Activated naive CD4-positive, alpha-beta T cell treated with anti-CD3 and anti-CD28 coated beads, Interleukin-2, amount 10 ng/mL, durations not matched to agents 7 days and 5 days (primary cell): ENCODE measurements around the gene CXCR5.

Experiments
- CTCF ChIA-PET: fragments of 350-600 bp; sonication (Branson Sonifier 250); formaldehyde crosslinking; loops from one replicate; lab custom pipeline; 2021; ENCODE audit warnings: antibody characterized with exemption; lab: Charles Lee
- DNase-seq: peaks from one replicate; pipeline ENCODE4 v3.0.0-alpha.2; 2020
- H3K27ac Mint-ChIP-seq: one replicate; pipeline ENCODE4 v1.8.0; 2021; ENCODE audit warnings: mild to moderate bottlenecking, moderate library complexity, mixed read lengths
- H3K27me3 Mint-ChIP-seq: one replicate; pipeline ENCODE4 v1.8.0; 2021; ENCODE audit warnings: mild to moderate bottlenecking, mixed read lengths
- H3K36me3 Mint-ChIP-seq: one replicate; pipeline ENCODE4 v1.8.0; 2021; ENCODE audit warnings: mixed read lengths
- H3K4me1 Mint-ChIP-seq: one replicate; pipeline ENCODE4 v1.8.0; 2021; ENCODE audit warnings: mixed read lengths
- H3K4me3 Mint-ChIP-seq: one replicate; pipeline ENCODE4 v1.8.0; 2021; ENCODE audit warnings: mild to moderate bottlenecking, moderate library complexity, mixed read lengths
- H3K9me3 Mint-ChIP-seq: one replicate; pipeline ENCODE4 v1.8.0; 2021; ENCODE audit warnings: mixed read lengths

The CXCR5 gene

GRCh38 chr11:118896921-118897591 is 13.4 kb downstream of the CXCR5 start:
- no peaks in the 10 kb centered on the region for H3K27me3 Mint-ChIP-seq
- DNase-seq: no peak
- no peaks in the 10 kb centered on the region for H3K9me3 Mint-ChIP-seq
- H3K27ac Mint-ChIP-seq: peak overlapping the region; percentile 93
- H3K4me3 Mint-ChIP-seq: no peak overlapping the region
- peaks cover 57% of the 10 kb centered on the region for H3K4me1 Mint-ChIP-seq
- peaks cover 60% of the 10 kb centered on the region for H3K36me3 Mint-ChIP-seq
- CTCF ChIA-PET: interaction anchor here (0.8 to 3.7 kb wide), 2 partner anchors 34 to 107 kb away, joined by 5 to 54 read pairs; partner anchors contain the start of gene DDX6

DNA sequence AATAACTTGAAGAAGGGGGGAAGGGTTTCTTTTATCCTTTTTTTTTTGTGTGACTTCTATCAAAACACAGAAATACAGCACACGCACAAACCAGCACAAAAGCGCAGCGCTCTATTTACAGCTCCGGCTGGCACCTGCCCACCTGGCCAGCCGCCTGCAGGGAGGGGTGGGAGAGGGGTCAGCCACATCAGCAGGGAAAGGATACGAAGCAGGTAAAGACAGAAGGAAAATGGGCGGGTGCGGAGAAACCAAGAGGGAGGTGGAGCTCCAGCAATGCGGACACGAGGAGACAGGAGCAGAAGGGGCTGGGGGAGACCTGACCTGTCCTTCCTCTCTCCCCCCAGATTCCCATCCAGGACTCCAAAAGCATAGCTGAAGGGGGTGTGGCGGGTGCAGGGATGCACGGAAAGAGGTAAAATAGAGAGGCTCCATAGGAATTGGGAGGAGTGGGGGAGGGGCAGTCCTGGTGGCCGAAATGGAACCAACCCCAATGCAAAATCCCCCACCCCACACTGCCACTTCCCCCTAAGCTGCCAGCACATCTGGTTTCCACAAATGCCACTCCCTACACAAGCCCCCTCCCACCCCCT is 14.1 kb downstream of the CXCR5 start:
- H3K36me3 Mint-ChIP-seq: peaks cover 58% of the 10 kb centered on the region
- H3K27me3 Mint-ChIP-seq: no peaks in the 10 kb centered on the region
- no peak overlapping the region for H3K4me3 Mint-ChIP-seq
- CTCF ChIA-PET: interaction anchor here (3.7 kb wide), 1 partner anchor 108 kb away, joined by 54 read pairs; the partner anchor contains the start of gene DDX6
- peaks cover 50% of the 10 kb centered on the region for H3K4me1 Mint-ChIP-seq
- H3K27ac Mint-ChIP-seq: peak overlapping the region; percentile 93
- DNase-seq: no peak
- no peaks in the 10 kb centered on the region for H3K9me3 Mint-ChIP-seq

DNA sequence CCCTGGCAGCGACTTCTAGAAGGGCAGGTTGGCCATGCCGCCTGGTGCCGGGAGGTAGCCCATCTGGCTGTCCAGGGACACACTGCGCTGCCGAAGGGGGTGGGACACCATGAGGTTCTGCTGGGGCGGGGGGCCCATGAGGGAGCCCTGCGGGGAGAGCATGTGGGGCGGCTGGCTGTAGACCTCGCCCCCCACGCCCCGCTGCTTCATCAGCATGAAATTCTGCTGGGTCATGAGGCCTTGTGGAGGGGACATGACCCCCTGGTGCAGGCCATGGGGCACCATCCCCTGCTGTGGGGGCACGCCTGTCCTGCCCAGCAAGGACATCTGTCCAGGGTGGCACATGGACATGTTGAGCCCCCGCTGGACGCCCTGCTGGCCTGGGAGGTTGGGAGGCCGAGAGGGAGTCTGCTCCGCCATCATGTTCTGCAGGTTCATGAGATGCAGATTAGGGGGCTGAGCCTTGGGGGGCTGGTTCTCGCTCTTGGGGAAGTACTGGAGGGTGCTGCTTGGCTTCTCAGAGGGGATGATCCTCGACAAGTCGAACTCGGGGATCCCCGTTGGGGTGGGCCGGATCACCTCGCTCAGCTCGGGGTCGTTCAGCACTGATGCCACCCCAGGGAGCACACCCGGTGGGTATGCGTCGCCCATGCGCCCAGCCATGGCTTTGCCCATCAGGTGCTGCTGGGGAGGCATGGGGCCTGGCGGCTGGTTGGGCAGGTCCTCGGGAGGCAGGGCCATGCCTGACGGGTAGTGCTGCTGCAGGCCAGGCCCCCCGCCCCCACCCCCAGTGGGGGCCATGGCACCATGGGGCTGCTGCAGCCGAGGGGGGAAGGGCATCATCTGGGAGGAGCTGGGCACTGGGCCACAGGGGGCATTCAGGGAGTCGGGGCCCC is 15.0 kb downstream of the CXCR5 start:
- Mint-ChIP-seq H3K27me3 (no peaks in the 10 kb centered on the region), H3K27ac (no peak overlapping the region), H3K36me3 (peaks cover 57% of the 10 kb centered on the region), H3K9me3 (no peaks in the 10 kb centered on the region), H3K4me1 (peaks cover 41% of the 10 kb centered on the region), H3K4me3 (no peak overlapping the region)
- no peak for DNase-seq
- CTCF ChIA-PET: no interaction called here

DNA sequence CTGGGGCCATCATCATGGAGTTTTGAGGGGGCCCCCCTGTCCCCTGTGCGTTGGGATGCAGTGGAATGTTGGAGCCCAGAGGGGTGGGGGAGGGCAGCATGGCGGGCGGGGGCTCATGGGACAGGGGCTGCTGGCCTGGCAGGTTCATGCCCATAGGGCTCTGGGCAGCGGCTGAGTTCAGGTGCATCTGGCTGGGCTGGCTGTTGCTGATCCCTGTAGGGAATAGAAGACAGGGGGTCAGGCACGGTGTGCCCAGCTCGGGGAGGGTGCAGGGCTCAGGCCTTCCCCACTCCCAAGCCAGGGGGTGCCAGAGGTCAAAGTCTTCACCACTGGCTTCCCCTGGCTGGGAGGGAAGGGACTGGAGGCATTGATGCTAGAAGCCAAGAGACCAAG is 15.6 kb downstream of the CXCR5 start:
- Mint-ChIP-seq H3K36me3 (peaks cover 51% of the 10 kb centered on the region), H3K4me1 (peaks cover 35% of the 10 kb centered on the region), H3K4me3 (no peak overlapping the region), H3K27me3 (no peaks in the 10 kb centered on the region), H3K9me3 (no peaks in the 10 kb centered on the region), H3K27ac (no peak overlapping the region)
- CTCF ChIA-PET: no interaction called here
- DNase-seq: no peak

DNA sequence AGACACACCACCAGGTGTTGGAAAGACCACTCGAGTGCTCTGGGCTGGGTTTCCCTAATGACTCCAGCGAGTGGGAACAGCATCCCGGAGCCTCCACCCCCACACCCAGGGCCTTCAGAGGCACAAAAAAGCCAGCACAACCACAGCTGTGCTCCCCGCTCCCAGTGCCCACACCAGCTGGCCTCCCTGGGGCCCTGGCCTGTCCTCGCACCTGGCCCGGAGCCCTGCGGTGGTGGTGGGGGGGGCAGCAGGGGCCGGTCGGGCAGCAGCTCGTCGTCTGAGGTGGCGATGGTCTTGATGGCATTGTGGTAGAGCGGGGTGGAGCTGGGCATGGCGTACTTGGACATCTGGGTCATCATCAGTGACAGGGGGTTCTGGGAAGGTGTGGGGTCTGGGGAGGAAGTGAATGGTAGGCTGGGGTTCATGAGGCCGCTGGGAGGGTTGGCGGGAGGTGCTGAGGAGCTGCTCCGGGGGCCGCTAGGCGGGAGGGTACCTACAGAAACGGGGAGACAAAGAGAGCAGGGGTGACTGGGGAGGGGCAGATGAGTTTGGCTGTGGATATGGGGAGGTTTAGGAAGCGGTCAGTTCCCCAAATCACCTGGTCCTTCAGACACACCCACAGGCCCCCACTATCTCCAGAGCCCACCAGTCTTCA is 16.1 kb downstream of the CXCR5 start:
- Mint-ChIP-seq H3K4me1 (peaks cover 30% of the 10 kb centered on the region), H3K27ac (no peak overlapping the region), H3K9me3 (no peaks in the 10 kb centered on the region), H3K27me3 (no peaks in the 10 kb centered on the region), H3K36me3 (peaks cover 49% of the 10 kb centered on the region), H3K4me3 (no peak overlapping the region)
- CTCF ChIA-PET: no interaction called here
- no peak for DNase-seq

- H3K4me1 Mint-ChIP-seq: peaks cover 20% of the 10 kb centered on the region
- no peak overlapping the region for H3K4me3 Mint-ChIP-seq
- peaks cover 49% of the 10 kb centered on the region for H3K36me3 Mint-ChIP-seq
- no peaks in the 10 kb centered on the region for H3K9me3 Mint-ChIP-seq
- no peak for DNase-seq
- no peaks in the 10 kb centered on the region for H3K27me3 Mint-ChIP-seq
- no peak overlapping the region for H3K27ac Mint-ChIP-seq
- CTCF ChIA-PET: no interaction called here
Observed at GRCh38 chr11:118900535-118901384, 17.1 kb downstream of the CXCR5 start.

- no peaks in the 10 kb centered on the region for H3K9me3 Mint-ChIP-seq
- H3K27me3 Mint-ChIP-seq: no peaks in the 10 kb centered on the region
- peak overlapping the region; percentile 74 for H3K27ac Mint-ChIP-seq
- CTCF ChIA-PET: interaction anchor here (0.7 kb wide), 1 partner anchor 21 kb away, joined by 3 read pairs; no protein-coding TSS in a partner anchor
- H3K4me1 Mint-ChIP-seq: peaks cover 17% of the 10 kb centered on the region
- no peak overlapping the region for H3K4me3 Mint-ChIP-seq
- H3K36me3 Mint-ChIP-seq: peaks cover 51% of the 10 kb centered on the region
- DNase-seq: no peak
Observed at GRCh38 chr11:118901494-118902335, 18.0 kb downstream of the CXCR5 start.

DNA sequence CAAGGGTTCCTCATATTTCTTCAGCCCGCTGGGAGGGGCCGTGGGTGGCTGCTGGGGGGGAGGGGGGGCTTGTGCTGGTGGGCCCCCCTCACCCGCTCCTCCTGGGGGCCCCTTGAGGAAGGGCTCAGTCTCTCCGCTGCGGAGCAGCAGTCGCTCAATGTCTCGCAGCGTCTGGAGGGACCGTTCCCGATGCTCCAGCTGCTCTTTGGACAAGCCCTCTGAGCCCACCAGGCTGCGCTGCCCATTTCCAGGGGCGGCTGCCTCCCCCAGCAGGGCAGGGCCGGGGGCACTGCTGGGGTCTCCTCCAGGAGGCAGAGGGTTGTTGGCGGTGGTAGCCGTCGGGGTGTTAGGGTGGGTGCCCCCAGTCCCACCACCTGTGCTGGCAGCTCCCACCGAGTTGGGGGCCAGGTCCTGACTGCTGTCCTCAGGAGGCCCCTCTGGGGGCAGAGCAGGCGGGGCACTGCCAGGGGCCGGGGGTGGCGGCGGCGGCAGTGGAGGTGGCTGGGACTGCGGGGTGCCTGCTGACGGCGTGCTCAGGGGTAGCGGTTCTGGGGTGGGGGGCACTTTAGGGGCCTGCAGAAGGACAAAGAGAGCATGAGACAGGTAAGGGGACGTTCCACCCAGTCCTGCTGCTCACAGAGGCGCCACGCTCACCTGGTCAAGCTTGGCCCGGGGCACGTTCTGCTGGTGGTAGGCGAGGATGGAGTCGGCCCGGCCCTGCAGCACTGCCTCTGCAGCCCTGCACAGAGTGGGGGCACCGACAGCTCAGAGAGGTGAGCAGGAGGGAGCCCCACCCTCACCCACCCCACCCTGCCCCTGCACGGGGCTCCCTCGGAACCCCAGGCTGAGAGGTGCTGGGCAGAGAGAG is 18.9 kb downstream of the CXCR5 start:
- Mint-ChIP-seq H3K4me1 (peaks cover 17% of the 10 kb centered on the region), H3K27me3 (no peaks in the 10 kb centered on the region), H3K4me3 (no peak overlapping the region), H3K27ac (peak overlapping the region; percentile 74), H3K9me3 (no peaks in the 10 kb centered on the region), H3K36me3 (peaks cover 53% of the 10 kb centered on the region)
- CTCF ChIA-PET: interaction anchor here (0.7 to 2.7 kb wide), 2 partner anchors 21 to 54 kb away, joined by 3 to 15 read pairs; partner anchors contain the start of gene UPK2
- DNase-seq: no peak

DNA sequence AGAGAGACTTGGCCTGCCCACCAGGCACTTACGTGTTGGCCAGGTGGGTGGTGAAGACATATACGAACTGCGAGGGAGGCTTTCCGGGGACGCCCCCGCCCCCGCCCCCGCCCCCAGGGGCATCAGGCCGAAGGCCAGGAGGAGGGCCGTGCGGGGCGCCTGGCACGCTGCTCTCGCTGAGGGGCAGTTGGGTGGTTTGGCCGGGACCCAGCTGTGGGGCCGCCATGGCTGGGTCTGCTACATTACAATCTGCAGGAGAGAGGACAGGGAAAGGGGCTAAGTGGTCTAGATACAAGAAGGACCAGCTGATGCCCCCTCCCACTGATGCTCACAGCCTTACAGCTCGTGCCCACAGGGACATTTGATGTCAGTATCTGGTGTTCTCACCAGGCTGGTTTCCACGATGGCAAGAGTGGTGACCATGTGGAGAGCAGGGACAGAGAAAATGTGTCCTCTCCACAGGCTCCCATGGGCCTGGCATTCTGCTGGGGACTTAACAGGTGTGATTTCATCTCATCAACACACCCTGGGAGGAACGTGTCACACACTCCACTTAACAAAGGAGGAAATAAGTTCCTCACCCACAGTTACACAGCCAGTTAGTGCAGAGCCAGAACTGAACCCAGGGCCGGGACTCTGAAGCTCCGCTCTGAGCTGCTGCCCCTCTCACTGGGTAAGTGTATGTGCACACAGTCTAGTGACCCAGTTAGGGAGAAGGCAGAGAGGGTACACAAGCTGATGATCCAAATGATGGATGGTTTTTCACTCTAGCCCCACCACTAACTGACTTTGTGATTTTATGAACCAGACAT is 19.7 kb downstream of the CXCR5 start:
- Mint-ChIP-seq H3K9me3 (no peaks in the 10 kb centered on the region), H3K4me1 (peaks cover 24% of the 10 kb centered on the region), H3K27ac (no peak overlapping the region), H3K36me3 (peaks cover 56% of the 10 kb centered on the region), H3K4me3 (no peak overlapping the region), H3K27me3 (no peaks in the 10 kb centered on the region)
- no peak for DNase-seq
- CTCF ChIA-PET: interaction anchor here (2.7 to 12.9 kb wide), 2 partner anchors 23 to 53 kb away, joined by 15 to 232 read pairs; partner anchors contain the start of genes BCL9L and UPK2

- H3K4me1 Mint-ChIP-seq: peaks cover 50% of the 10 kb centered on the region
- H3K36me3 Mint-ChIP-seq: peaks cover 41% of the 10 kb centered on the region
- CTCF ChIA-PET: interaction anchor here (0.7 to 12.9 kb wide), 11 partner anchors 20 to 219 kb away, joined by 3 to 232 read pairs (median 5); partner anchors contain the start of genes BCL9L and UPK2
- H3K4me3 Mint-ChIP-seq: no peak overlapping the region
- H3K27me3 Mint-ChIP-seq: no peaks in the 10 kb centered on the region
- peak overlapping the region; percentile 68 for H3K27ac Mint-ChIP-seq
- H3K9me3 Mint-ChIP-seq: no peaks in the 10 kb centered on the region
- DNase-seq: peak; percentile 91
Observed at GRCh38 chr11:118907051-118908042, 23.7 kb downstream of the CXCR5 start.
